CD14-positive monocyte (primary cell): ENCODE measurements around the gene THRAP3. TPM values are rescaled to one million over a fixed set of nuclear protein-coding genes. Genes with fewer than 3 reads are reported as not detected.

Source experiments
- DNase-seq, 3 donors: peaks; one replicate each; pipeline ENCODE4 v3.0.0-alpha.2; 2011 to 2022
- H2AFZ ChIP-seq: 2 replicates; pipeline ENCODE4 v1.6.0; 2012; ENCODE audit warnings: mild to moderate bottlenecking, low read depth, low read length, inconsistent platforms; ENCODE audit not compliant: insufficient read depth, poor library complexity, severe bottlenecking
- H3K27ac ChIP-seq, 2 donors: 1 replicate in 1 of 2; 2 replicates in 1 of 2; pipeline ENCODE4 v1.5.1; 2012 to 2013; ENCODE audit warnings: low read length in 2 of 2, control low read depth in 1 of 2, inconsistent platforms in 1 of 2, low read depth in 1 of 2, mild to moderate bottlenecking in 1 of 2
- H3K27me3 ChIP-seq, 2 donors: one replicate each; pipeline versions ENCODE4 v1.6.0 to v1.6.1; 2011 to 2013; ENCODE audit warnings: low read length in 2 of 2; ENCODE audit not compliant: control insufficient read depth in 2 of 2, insufficient read depth in 2 of 2
- H3K36me3 ChIP-seq, 2 donors: replicated peaks in 1 of 2; 1 replicate in 1 of 2; 2 replicates in 1 of 2; pipeline versions ENCODE4 v1.5.1 to v1.6.1; 2012 to 2013; ENCODE audit warnings: low read length in 2 of 2, control low read depth in 1 of 2, inconsistent platforms in 1 of 2, mild to moderate bottlenecking in 1 of 2; ENCODE audit not compliant: insufficient read depth in 2 of 2, control insufficient read depth in 1 of 2
- H3K4me1 ChIP-seq, 2 donors: 1 replicate in 1 of 2; 2 replicates in 1 of 2; pipeline versions ENCODE4 v1.5.1 to v1.6.1; 2012 to 2013; ENCODE audit warnings: low read length in 2 of 2, control low read depth in 1 of 2, inconsistent platforms in 1 of 2, mild to moderate bottlenecking in 1 of 2, moderate library complexity in 1 of 2; ENCODE audit not compliant: insufficient read depth in 2 of 2, control insufficient read depth in 1 of 2
- H3K4me2 ChIP-seq: replicated peaks from 2 replicates; pipeline ENCODE3; 2012; ENCODE audit warnings: low read length, moderate library complexity, mild to moderate bottlenecking; ENCODE audit not compliant: poor library complexity, severe bottlenecking; ENCODE audit errors: extremely low read depth
- H3K4me3 ChIP-seq, 3 experiments: fragments of 200-600 bp in 1 of 3; sonication (generic) in 1 of 3; replicated peaks in 1 of 3; 1 replicate in 2 of 3; 2 replicates in 1 of 3; pipeline ENCODE4 v1.5.1; 2011 to 2013; ENCODE audit warnings: low read length in 3 of 3, mild to moderate bottlenecking in 3 of 3, control low read depth in 2 of 3, low read depth in 2 of 3, inconsistent platforms in 1 of 3, moderate library complexity in 1 of 3
- H3K79me2 ChIP-seq: 2 replicates; pipeline ENCODE4 v1.6.0; 2012; ENCODE audit warnings: mild to moderate bottlenecking, control low read depth, inconsistent platforms, low read length, moderate library complexity; ENCODE audit not compliant: insufficient read depth
- H3K9ac ChIP-seq: 2 replicates; pipeline ENCODE4 v1.6.0; 2017; ENCODE audit warnings: low read length, mild to moderate bottlenecking; ENCODE audit not compliant: insufficient read depth, poor library complexity, severe bottlenecking
- H3K9me3 ChIP-seq, 2 donors: replicated peaks in 1 of 2; 1 replicate in 1 of 2; 2 replicates in 1 of 2; pipeline versions ENCODE4 v1.5.1 to v1.6.1; 2012 to 2013; ENCODE audit warnings: low read length in 2 of 2, control low read depth in 1 of 2; ENCODE audit not compliant: control insufficient read depth in 1 of 2, insufficient read depth in 1 of 2
- H4K20me1 ChIP-seq: 2 replicates; pipeline ENCODE4 v1.6.0; 2012; ENCODE audit warnings: mild to moderate bottlenecking, low read length, control low read depth, moderate library complexity; ENCODE audit not compliant: insufficient read depth
- H3K27ac Mint-ChIP-seq, 7 donors: one replicate each; pipeline ENCODE4 v1.8.0; 2020; ENCODE audit warnings: mild to moderate bottlenecking in 7 of 7, mixed read lengths in 7 of 7, moderate library complexity in 6 of 7, inconsistent platforms in 2 of 7
- H3K27me3 Mint-ChIP-seq, 3 donors: one replicate each; pipeline ENCODE4 v1.8.0; 2021 to 2022; ENCODE audit warnings: low read depth in 3 of 3, mild to moderate bottlenecking in 3 of 3, mixed read lengths in 3 of 3, moderate library complexity in 3 of 3, inconsistent platforms in 1 of 3
- H3K36me3 Mint-ChIP-seq, 2 donors: one replicate each; pipeline ENCODE4 v1.8.0; 2020; ENCODE audit warnings: mixed read lengths in 2 of 2, inconsistent platforms in 1 of 2, mild to moderate bottlenecking in 1 of 2
- H3K4me1 Mint-ChIP-seq: one replicate; pipeline ENCODE4 v1.8.0; 2020; ENCODE audit warnings: mild to moderate bottlenecking, mixed read lengths
- H3K4me3 Mint-ChIP-seq, 2 donors: one replicate each; pipeline ENCODE4 v1.8.0; 2020; ENCODE audit warnings: mild to moderate bottlenecking in 2 of 2, mixed read lengths in 2 of 2, moderate library complexity in 1 of 2
- H3K9me3 Mint-ChIP-seq, 7 donors: one replicate each; pipeline ENCODE4 v1.8.0; 2020 to 2022; ENCODE audit warnings: mixed read lengths in 7 of 7, mild to moderate bottlenecking in 6 of 7, moderate library complexity in 6 of 7, inconsistent platforms in 2 of 7
- CTCF ChIP-seq: fragments of 200-600 bp; IDR thresholded peaks from one replicate; pipeline ENCODE4 v1.8.0; 2022; ENCODE audit warnings: antibody characterized with exemption, mild to moderate bottlenecking
- WGBS: methylation state at CpG from one replicate; pipeline ENCODE4 v1.1.5; 2013; ENCODE audit warnings: missing lambda C conversion rate; ENCODE audit not compliant: insufficient coverage; 5-methylcytosine and 5-hydroxymethylcytosine counted together
- intact Hi-C, 2 donors: fragments of 100-400 bp; cut with micrococcal nuclease; formaldehyde crosslinking; loops; one replicate each; pipeline versions ENCODE4 v1.15.0 to v1.15.1; 2023
- polyA plus RNA-seq, 3 donors: library from polyadenylated mRNA; depleted of rRNA in 1 of 3; unstranded in 2 of 3; stranded (reverse) in 1 of 3; fragments of 300-500 nt in 2 of 3; fragments of >200 nt in 1 of 3; fragmentation: Illumina TruSeq in 2 of 3; gene quantifications; 1 replicate in 2 of 3; 2 replicates in 1 of 3; pipeline ENCODE4 v1.2.3, GENCODE V29; 2012 to 2021

THRAP3 gene
- polyA plus RNA-seq, 3 donors: 30.1 to 63.4 (median 35.7) TPM

- Histone ChIP-seq H3K79me2 (peaks cover 51% of the 10 kb centered on the region), H3K4me2 (no peak overlapping the region), H3K36me3 (peaks cover 67 to 96% of the 10 kb centered on the region in 2 donors), H3K27me3 (no peaks in the 10 kb centered on the region), H4K20me1 (peaks cover 90% of the 10 kb centered on the region), H3K9ac (no peak overlapping the region), H2AFZ (no peak overlapping the region), H3K4me1 (no peaks in the 10 kb centered on the region), H3K9me3 (no peaks in the 10 kb centered on the region), H3K27ac (peak overlapping the region in 1 of 2 donors; percentile 35), H3K4me3 (no peak overlapping the region)
- no peaks in the 10 kb centered on the region for H3K27me3 Mint-ChIP-seq
- no peaks in the 10 kb centered on the region for H3K9me3 Mint-ChIP-seq
- H3K27ac Mint-ChIP-seq: no peak overlapping the region
- intact Hi-C loops: loop anchor here (2.0 to 10.0 kb wide), 2 partner anchors 100 to 136 kb away; partner anchors contain the start of gene TRAPPC3 (in 1 of the 2)
- WGBS: no CpG with 5 or more reads among the region's 1 CpG
- TF ChIP-seq CTCF: no peak
- H3K4me1 Mint-ChIP-seq: peaks cover 2% of the 10 kb centered on the region
- DNase-seq: no peak
- peaks cover 60 to 77% of the 10 kb centered on the region in 2 donors for H3K36me3 Mint-ChIP-seq
- H3K4me3 Mint-ChIP-seq: no peak overlapping the region
These were observed 60.3 kb downstream of the THRAP3 start for GRCh38 chr1:36284517-36284916.

DNA sequence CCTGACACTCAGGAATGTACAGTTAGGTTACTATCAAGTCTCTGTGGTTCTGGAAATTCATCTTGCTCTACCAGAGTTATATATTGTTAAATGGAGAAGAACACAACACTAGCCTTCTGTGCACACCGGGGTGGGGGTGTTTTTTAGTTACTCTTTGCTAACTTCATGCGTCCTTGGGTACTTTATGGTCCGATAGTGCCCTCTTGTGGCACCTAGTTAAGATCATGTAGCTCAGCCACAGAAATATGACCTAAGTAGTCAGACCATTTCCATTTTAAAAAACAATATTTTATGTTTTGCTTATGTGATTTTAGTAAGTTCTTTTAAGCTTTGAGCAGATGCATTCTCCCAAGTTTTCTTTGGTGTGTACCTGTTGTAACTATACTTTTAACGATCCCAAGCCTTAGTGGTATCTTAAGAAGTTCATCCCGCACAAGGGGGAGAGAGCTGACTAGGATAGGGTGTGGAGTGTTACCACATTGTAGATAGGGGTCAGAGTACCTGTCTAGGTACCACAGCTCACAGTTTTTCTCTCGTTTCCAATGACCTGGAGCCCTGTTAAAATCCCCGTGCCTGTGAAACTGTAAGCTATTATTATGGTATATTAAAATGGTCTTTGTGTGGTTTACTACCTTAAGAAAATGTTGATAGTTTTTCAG, 61.3 kb downstream of the THRAP3 start:
- H3K4me3 Mint-ChIP-seq: no peak overlapping the region
- H3K4me1 Mint-ChIP-seq: peaks cover 2% of the 10 kb centered on the region
- Histone ChIP-seq H3K9ac (no peak overlapping the region), H2AFZ (no peak overlapping the region), H3K36me3 (peaks cover 76 to 97% of the 10 kb centered on the region in 2 donors), H3K27ac (peak overlapping the region in 1 of 2 donors; percentile 36), H3K27me3 (no peaks in the 10 kb centered on the region), H3K9me3 (no peaks in the 10 kb centered on the region), H3K79me2 (peaks cover 46% of the 10 kb centered on the region), H3K4me2 (no peak overlapping the region), H3K4me3 (no peak overlapping the region), H3K4me1 (no peaks in the 10 kb centered on the region), H4K20me1 (peaks cover 90% of the 10 kb centered on the region)
- H3K27ac Mint-ChIP-seq: peak overlapping the region in 4 of 7 donors; percentile 5 to 87 (median 52)
- no peaks in the 10 kb centered on the region for H3K27me3 Mint-ChIP-seq
- H3K9me3 Mint-ChIP-seq: peaks cover 0 to 1% (median 0%) of the 10 kb centered on the region in 7 donors
- DNase-seq: peak; percentile 72 to 81 (median 75)
- intact Hi-C loops: loop anchor here (1.0 to 10.0 kb wide), 5 partner anchors 97 to 185 kb away; partner anchors contain the start of gene TRAPPC3 (in 1 of the 2)
- WGBS: 94% methylated on average over 3 of the region's 7 CpGs
- peak; percentile 84 for TF ChIP-seq CTCF
- H3K36me3 Mint-ChIP-seq: peaks cover 69 to 87% of the 10 kb centered on the region in 2 donors
